Stimulated activated CD8-positive, alpha-beta memory T cell treated with anti-CD3 and anti-CD28 coated beads, Interleukin-4, amount 100 ng/mL, for 24 hours (primary cell): ENCODE measurements around the gene IZUMO4.

Experiments used
- DNase-seq: peaks from one replicate; pipeline ENCODE4 v3.0.0-alpha.2; 2020; ENCODE audit warnings: low read depth

IZUMO4 gene

DNA sequence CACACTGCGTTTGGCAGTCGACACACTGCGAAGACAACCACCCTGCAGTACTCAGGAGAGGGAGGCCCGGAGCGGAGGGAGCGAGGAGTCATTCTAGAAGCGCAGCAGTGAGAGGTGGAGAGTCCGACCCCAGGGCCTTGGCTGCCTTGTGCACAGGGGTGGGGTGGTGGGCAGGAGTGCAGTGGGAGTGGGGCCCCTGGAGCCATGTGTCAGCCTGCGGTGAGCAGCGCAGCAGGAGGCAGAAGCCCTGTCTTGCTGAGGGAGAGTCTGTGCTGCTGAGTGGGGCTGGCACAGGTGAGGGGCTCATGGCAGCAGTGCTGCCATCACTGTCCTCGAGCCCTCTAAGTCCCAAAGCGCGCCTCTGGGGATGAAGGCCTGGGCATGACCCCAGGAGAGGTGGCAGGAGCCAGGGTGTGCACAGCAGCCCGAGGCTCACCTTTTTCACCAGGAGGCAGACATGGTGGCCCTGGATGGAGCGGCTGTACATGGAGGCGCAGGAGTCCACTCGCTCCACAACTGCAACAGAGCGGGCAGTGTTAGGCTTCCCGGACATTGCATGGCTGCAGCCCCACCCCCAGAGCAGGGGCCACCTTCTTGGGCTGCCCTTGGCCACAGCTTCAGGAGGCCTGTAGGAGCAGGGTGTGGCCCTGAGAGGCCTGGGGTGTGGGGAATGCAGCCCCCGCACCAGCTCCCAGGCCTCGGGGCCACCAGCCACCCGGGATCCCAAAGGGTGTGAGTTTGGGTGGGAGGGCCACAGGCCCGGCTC is 11.7 kb downstream of the IZUMO4 start:
- DNase-seq, result no peak

- DNase-seq, result no peak
These were observed 12.5 kb downstream of the IZUMO4 start for GRCh38 chr19:2109046-2109864.

DNA sequence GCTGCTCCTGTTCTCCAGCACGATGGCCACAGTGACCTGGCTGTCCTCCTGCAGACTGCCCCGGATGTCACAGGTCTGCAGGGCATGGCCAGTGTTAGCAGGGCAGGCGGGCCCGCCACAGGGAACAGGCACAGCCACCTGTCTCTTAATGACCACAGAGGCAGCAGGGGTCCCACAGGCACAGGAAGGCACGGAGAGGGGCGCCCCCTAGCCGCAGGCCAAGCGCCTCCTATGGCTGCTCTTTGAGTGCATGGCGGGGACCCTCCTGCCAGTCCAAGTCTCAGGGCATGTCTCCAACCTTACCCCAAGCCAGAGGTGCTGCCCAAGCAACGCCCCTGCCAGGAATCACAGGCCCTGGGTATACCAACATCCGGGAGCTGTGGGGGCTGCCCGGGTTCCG is 14.1 kb downstream of the IZUMO4 start:
- DNase-seq, result no peak

DNA sequence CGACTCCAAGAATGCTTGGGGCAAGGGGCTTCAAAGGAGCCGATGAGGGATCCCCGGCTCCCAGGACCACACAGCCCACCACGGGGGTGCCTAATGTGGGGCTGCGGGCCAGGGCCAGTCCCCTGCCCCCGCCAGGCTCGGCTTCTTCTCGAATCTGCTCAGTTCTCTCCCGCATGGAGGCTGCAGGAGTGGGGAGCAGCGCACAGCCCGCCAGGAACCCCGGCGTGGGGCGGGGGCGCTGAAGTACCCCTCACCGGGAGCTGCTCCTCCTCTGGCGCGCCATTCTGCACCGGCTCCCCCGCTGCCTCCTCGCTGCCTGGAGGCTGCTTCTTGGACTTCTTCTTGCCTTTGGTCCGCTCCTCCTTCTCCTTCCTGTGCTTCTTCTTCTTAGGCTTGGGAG is 14.7 kb downstream of the IZUMO4 start:
- no peak for DNase-seq

GRCh38 chr19:2111886-2112285 is 15.2 kb downstream of the IZUMO4 start:
- DNase-seq, result no peak

- no peak for DNase-seq
These were observed 16.0 kb downstream of the IZUMO4 start for GRCh38 chr19:2112516-2113320.

DNA sequence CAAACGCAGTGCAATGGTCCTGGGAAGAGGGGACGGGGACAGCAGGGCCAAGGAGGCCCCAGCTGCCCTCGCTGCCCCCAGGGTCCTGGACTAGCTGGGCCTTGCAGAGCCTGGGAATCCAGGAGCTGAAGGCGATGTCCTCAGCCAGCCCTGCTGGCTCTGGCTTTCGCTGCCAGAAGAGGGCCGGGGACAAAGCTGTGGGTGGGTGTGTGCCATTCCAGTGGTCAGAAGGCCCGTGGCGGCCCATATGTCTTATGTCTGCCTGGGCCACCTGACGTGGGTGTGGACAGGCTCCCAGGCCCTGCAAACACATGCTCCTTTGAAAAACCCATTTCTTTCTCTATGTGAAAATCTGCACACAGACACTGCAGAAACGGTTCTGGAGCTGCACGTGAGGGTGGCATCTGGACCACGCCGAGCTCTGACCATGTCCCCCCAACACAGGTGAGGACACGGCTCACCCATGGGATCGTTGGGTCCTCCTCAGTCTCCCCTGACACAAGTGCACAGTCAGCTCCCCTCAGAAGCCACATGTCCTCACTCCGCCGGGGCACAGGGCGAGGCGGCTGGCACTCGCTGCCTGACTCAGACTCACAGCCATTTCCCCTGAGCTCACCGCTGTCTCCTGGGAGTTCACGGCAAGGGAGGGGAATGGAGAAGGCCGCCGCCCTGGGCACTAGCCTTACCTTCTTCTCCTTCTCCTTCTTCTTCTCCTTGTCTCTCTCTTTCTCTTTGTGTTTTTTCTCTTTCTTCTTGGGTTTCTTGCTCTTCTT is 16.9 kb downstream of the IZUMO4 start:
- no peak for DNase-seq

GRCh38 chr19:2114218-2114617 is 17.5 kb downstream of the IZUMO4 start:
- no peak for DNase-seq

DNA sequence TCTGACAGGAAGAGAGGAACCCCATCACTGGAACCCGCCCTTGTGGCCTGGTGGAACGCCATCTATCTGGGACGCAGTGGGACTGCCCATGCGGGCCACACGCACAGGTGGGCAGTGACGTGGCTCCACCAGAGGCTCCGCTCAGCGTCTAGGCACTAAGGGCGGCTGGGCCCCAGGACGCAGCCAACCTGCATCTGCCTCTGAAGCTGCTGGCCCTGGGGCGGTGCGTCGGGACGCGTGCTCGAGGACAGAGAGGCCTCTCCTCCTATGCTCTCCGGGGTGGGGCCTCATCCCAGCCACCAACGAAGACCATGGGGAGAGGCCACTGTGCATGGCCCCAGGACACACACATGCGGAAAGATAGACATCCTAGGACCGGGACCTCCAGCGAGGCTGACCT is 18.1 kb downstream of the IZUMO4 start:
- no peak for DNase-seq

GRCh38 chr19:2115324-2115723 is 18.6 kb downstream of the IZUMO4 start:
- DNase-seq, result no peak

- no peak for DNase-seq
These were observed 19.3 kb downstream of the IZUMO4 start for GRCh38 chr19:2115911-2116426.

- no peak for DNase-seq
These were observed 19.8 kb downstream of the IZUMO4 start for GRCh38 chr19:2116507-2116906.

DNA sequence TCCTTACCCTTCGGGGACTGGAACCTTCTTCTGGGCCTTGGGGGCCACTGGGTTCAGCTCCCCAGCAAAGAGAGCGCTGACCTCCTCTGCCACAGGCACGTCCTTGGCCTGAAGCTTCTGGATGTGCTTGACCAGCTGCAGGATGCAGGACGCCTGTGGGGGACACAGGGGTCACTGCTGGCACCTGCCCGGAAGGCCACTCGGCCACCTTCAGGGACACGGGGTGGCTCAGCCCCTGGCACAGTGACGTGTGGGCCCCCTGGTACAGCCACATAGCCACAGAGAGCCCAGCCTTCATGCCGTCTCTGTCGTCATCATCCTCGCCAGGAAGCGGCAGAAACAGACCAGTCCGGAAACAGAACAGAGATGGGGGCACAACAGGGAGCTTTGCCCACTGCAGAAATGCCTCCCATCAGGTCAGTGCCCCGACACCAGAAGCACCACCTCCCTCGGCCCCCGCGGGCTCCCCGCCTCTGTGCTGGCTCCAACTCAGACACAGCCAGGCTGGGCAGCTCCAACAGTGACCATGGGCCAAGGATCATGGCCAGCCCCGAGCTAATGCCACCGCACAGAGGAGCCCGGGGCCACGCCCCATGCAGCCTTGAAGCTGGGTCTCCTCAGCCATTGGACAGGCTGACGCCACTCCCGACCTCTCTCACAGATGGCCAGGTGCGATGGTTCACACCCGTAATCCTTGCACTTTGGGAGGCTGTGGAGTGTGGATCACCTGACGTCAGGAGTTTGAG is 20.7 kb downstream of the IZUMO4 start:
- no peak for DNase-seq

- no peak for DNase-seq
These were observed 21.7 kb downstream of the IZUMO4 start for GRCh38 chr19:2118438-2118837.

DNA sequence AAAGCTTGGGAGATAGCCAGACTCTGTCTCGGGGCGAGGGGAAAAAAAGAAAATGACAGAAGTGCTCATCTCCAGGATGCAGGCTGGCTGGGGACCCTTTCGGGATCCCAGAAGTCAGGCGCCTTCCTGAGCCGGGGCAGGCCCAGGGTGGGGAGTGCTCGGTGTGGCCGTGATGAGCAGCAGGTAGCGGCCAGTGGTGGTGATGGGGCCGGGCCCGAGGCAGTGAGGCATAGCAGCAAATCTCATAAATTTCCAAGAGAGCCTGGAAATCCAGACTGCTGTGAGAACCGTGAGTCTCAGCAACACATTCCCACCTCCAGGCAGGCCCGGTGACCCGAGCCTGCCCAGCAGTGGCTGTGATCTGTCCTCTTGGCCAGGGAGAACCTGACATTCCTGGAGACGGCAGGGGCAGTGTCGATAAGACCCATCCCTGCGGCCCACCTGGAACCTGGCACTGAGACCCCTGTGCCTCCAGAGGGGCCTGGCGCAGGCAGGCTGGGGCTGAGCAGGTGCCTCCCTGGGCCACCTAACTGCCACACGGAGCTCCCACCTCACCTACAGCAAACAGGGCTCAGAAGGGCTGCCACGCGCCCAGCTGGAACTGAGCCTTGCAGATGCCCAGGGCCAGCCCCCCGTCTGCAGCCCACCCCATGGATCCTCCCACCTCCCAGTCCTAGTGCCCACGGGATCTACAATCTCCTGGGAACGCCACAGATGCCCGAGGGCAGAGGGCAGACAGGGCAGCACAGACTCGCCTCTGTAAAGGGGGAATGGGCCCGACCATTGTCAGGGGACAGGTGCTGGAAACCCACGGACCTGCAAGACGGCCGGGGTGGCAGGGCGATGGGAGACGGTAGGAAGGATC is 23.4 kb downstream of the IZUMO4 start:
- DNase-seq, result no peak

- no peak for DNase-seq
These were observed 24.1 kb downstream of the IZUMO4 start for GRCh38 chr19:2120821-2121220.

- DNase-seq, result no peak
These were observed 24.8 kb downstream of the IZUMO4 start for GRCh38 chr19:2121416-2122051.

DNA sequence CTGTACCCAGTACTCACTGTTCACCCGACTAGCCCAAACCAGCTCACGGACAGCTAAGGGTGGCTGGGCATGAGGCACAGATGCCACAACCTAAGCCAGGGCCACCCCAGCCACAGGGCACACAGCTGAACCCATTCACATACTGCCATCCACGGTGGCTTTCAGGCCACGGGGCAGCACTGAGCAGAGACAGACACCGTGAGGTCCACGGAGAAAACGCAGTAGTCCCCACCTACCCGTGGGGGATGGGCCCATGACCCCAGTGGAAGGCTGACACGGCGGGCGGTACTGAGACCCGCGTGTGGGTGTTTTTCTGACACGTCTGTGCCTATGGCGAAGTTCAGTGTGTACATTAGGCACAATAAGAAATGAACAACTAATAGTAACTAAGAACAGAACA is 25.5 kb downstream of the IZUMO4 start:
- DNase-seq, result no peak

DNA sequence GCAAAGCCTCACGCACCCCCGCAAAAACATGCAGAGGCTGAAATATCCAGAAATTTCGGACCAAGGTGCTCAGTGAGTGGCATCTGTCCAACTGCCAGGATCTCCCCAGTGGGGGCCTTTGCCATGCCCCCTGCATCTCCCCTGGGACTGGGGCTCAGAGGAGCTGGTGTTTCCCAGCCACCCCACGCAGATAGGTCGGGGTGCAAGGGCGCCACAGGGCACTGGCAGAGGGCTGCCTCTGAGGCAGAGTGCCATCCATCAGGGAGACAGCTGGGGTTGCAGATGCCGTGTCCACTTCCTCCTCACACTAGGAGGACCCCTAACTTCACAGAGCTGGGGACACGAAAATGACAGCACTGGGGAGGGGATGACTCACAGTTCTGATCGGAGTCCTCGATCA is 26.3 kb downstream of the IZUMO4 start:
- DNase-seq, result no peak
